Nephron (organoid): ENCODE data around the gene IL21R.

Experiments used
- H3K27ac Mint-ChIP-seq, 3 experiments: 2 replicates each; pipeline ENCODE4 v1.8.0; 2020; ENCODE audit warnings: mixed read lengths in 3 of 3, mild to moderate bottlenecking in 2 of 3, moderate library complexity in 1 of 3
- H3K27me3 Mint-ChIP-seq: 2 replicates; pipeline ENCODE4 v1.8.0; 2021; ENCODE audit warnings: low read depth, mild to moderate bottlenecking, moderate library complexity, mixed read lengths
- H3K36me3 Mint-ChIP-seq: 2 replicates; pipeline ENCODE4 v1.8.0; 2020; ENCODE audit warnings: low read depth, mixed read lengths
- H3K4me1 Mint-ChIP-seq: 2 replicates; pipeline ENCODE4 v1.8.0; 2020; ENCODE audit warnings: mixed read lengths
- H3K4me3 Mint-ChIP-seq, 3 experiments: 2 replicates each; pipeline ENCODE4 v1.8.0; 2020; ENCODE audit warnings: mild to moderate bottlenecking in 3 of 3, mixed read lengths in 3 of 3, moderate library complexity in 2 of 3
- H3K9me3 Mint-ChIP-seq: 2 replicates; pipeline ENCODE4 v1.8.0; 2020; ENCODE audit warnings: mixed read lengths
- CTCF ChIP-seq, 3 experiments: fragments of 200-600 bp; sonication (generic); IDR thresholded peaks; one replicate each; pipeline ENCODE4 v1.5.0; 2021; ENCODE audit warnings: antibody characterized with exemption in 3 of 3; ENCODE audit not compliant: unreplicated experiment in 3 of 3

The IL21R gene

GRCh38 chr16:27429330-27429871 lies 27.4 kb downstream of the IL21R start:
- Mint-ChIP-seq H3K4me3 (no peak overlapping the region), H3K9me3 (no peaks in the 10 kb centered on the region)

GRCh38 chr16:27429981-27430441 lies 28.0 kb downstream of the IL21R start:
- Mint-ChIP-seq H3K36me3 (no peaks in the 10 kb centered on the region), H3K4me3 (no peak overlapping the region), H3K27me3 (peaks cover 10% of the 10 kb centered on the region), H3K9me3 (no peaks in the 10 kb centered on the region), H3K27ac (no peak overlapping the region), H3K4me1 (peaks cover 8% of the 10 kb centered on the region)
- TF ChIP-seq CTCF (IDR thresholded peaks at IDR 0.05; ENCODE audit: unreplicated experiment in 3 of 3): no peak

More at GRCh38 chr16:27429330-27429871, 27.4 kb downstream of the IL21R start:
- TF ChIP-seq CTCF (IDR thresholded peaks at IDR 0.05; ENCODE audit: unreplicated experiment in 3 of 3): no peak
- no peaks in the 10 kb centered on the region for H3K36me3 Mint-ChIP-seq
- peaks cover 8% of the 10 kb centered on the region for H3K4me1 Mint-ChIP-seq
- no peak overlapping the region for H3K27ac Mint-ChIP-seq
- peaks cover 10% of the 10 kb centered on the region for H3K27me3 Mint-ChIP-seq

- Mint-ChIP-seq H3K4me3 (no peak overlapping the region), H3K36me3 (no peaks in the 10 kb centered on the region), H3K9me3 (no peaks in the 10 kb centered on the region), H3K4me1 (peaks cover 8% of the 10 kb centered on the region), H3K27ac (no peak overlapping the region), H3K27me3 (peaks cover 10% of the 10 kb centered on the region)
- TF ChIP-seq CTCF (IDR thresholded peaks at IDR 0.05; ENCODE audit: unreplicated experiment in 3 of 3): no peak
These were observed 28.5 kb downstream of the IL21R start for GRCh38 chr16:27430512-27430911.

DNA sequence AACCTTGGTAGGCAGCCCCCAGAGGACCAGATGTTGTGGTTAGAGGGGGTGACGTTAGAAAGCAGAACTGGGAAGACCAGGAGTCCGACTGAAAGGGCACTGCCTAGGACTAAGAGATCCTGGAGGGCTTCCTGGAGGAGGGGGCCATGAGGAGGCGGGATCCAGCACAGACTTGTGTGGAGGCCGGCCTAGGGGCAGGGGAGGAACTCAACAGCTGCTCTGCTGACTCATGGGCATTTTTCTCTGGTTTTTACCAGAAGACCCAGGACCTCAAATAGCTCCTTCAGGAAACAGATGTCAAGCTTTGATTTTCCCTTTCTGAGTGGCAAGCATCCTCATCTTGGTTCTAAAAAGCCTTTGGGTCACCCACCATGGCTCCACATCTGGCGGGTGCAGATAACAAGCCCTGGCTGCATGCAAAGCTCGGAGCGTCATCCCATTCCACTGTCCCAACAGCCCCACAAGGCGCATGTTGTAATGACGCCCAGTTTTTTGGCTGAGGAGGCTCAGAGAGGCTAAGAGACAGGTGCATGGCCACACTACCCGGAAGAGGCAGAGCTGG lies 29.0 kb downstream of the IL21R start:
- no peak overlapping the region for H3K27ac Mint-ChIP-seq
- H3K4me3 Mint-ChIP-seq: no peak overlapping the region
- no peaks in the 10 kb centered on the region for H3K9me3 Mint-ChIP-seq
- no peak for TF ChIP-seq CTCF (IDR thresholded peaks at IDR 0.05; ENCODE audit: unreplicated experiment in 3 of 3)
- peaks cover 12% of the 10 kb centered on the region for H3K27me3 Mint-ChIP-seq
- no peaks in the 10 kb centered on the region for H3K36me3 Mint-ChIP-seq
- H3K4me1 Mint-ChIP-seq: peaks cover 8% of the 10 kb centered on the region

GRCh38 chr16:27431773-27432532 lies 30.0 kb downstream of the IL21R start:
- peaks cover 8% of the 10 kb centered on the region for H3K4me1 Mint-ChIP-seq
- no peak for TF ChIP-seq CTCF (IDR thresholded peaks at IDR 0.05; ENCODE audit: unreplicated experiment in 3 of 3)
- peaks cover 12% of the 10 kb centered on the region for H3K27me3 Mint-ChIP-seq
- H3K36me3 Mint-ChIP-seq: no peaks in the 10 kb centered on the region
- no peaks in the 10 kb centered on the region for H3K9me3 Mint-ChIP-seq
- no peak overlapping the region for H3K4me3 Mint-ChIP-seq
- no peak overlapping the region for H3K27ac Mint-ChIP-seq
